ENCODE data around the gene TPO.

The TPO gene

DNA sequence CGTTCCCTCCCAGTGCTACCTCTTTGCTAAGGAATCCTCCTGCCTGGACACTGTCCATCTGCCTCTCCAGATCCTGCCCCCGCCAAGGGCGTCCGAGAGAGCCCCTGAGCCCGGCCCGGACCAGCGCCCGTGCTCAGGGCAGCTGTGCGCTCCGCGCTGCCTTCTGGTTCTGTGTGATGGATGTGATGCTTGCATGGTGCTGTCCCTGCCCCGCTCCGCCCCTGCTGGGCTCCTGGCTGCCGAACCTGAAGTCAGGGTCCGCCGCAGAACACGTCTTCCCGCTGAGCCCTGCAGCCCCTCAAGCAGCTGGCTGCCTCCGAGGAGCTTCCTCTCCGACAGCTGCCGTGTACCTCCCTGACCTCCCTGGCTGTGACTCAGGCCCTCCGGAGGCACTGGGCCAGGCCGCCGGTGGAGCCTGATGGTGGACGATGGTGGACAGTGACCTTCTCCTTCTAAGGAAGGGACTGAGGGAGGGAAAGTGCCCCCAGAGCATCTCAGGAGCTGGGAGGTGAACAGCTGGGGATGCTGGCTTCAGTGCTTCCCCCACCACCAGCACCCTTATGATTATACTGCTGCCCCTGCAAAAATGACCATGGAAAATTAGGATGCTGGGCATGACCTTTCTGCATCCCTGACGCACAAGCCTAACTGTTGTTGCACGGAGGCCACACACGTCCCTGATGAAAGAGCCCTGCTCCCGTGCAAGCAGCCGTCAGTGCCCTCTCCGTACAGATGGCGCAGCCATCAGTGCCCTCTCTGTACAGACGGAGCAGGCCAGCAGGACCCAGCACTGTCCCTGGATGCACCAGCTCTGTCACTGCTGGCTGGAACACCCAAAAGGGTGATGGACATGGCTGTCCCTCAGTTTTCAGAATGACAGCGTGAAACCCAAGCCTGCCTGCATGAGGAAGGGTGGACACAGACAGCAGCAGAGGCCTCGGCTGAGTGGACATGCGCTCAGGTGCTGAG lies 99.3 kb downstream of the TPO start:
- no peak overlapping the region for H3K4me3 ChIP-seq (ENCODE audit: low read depth, low read length)
- no peak overlapping the region for H2BK5ac ChIP-seq (ENCODE audit: low read depth, low read length, poor library complexity)
- H3K4me1 ChIP-seq (ENCODE audit: control insufficient read depth in 1 of 2, insufficient read depth in 2 of 2, low read length in 2 of 2): no peaks in the 10 kb centered on the region
- no peak overlapping the region for H2BK12ac ChIP-seq (ENCODE audit: low read length)
- H3K79me1 ChIP-seq (ENCODE audit: low read length): no peaks in the 10 kb centered on the region
- no peak overlapping the region for H3K14ac ChIP-seq (ENCODE audit: low read length)
- H4K12ac ChIP-seq (ENCODE audit: low read depth, low read length): no peak overlapping the region
- H3K4ac ChIP-seq (ENCODE audit: low read depth, low read length): no peak overlapping the region
- H3K23ac ChIP-seq (ENCODE audit: low read length): no peak overlapping the region
- no peak overlapping the region for H4K8ac ChIP-seq (ENCODE audit: low read depth, low read length)
- WGBS (ENCODE audit: extremely low coverage, insufficient coverage, insufficient read length): no CpG with 5 or more reads among the region's 36 CpGs
- no peak for DNase-seq
- H3K27ac ChIP-seq (ENCODE audit: low read depth, low read length): no peak overlapping the region
- H3K36me3 ChIP-seq (ENCODE audit: control insufficient read depth in 1 of 2, insufficient read depth in 2 of 2, low read length in 2 of 2): no peaks in the 10 kb centered on the region
- no peak overlapping the region for H3K4me2 ChIP-seq (ENCODE audit: low read length)
- no peak overlapping the region for H4K91ac ChIP-seq (ENCODE audit: low read depth, low read length)
- H3K79me2 ChIP-seq (ENCODE audit: control insufficient read depth, insufficient read depth, low read length, poor library complexity): no peaks in the 10 kb centered on the region
- H3K9me3 ChIP-seq (ENCODE audit: insufficient read depth, low read depth, low read length): peaks cover 2% of the 10 kb centered on the region
- H3K9ac ChIP-seq (ENCODE audit: low read length): no peak overlapping the region
- no peak overlapping the region for H2BK120ac ChIP-seq (ENCODE audit: insufficient read depth, low read length, poor library complexity)
- no peak overlapping the region for H3K18ac ChIP-seq (ENCODE audit: low read length)
- H2AFZ ChIP-seq (ENCODE audit: insufficient read depth, low read length, poor library complexity): no peak overlapping the region
- no peaks in the 10 kb centered on the region for H3K27me3 ChIP-seq (ENCODE audit: insufficient read depth, low read length)
- no peak overlapping the region for H2AK5ac ChIP-seq (ENCODE audit: low read length)

GRCh38 chr2:1514391-1515072 lies 101.3 kb downstream of the TPO start:
- no peak overlapping the region for H3K4me2 ChIP-seq (ENCODE audit: low read length)
- no peaks in the 10 kb centered on the region for H3K9me3 ChIP-seq (ENCODE audit: insufficient read depth, low read depth, low read length)
- H3K4me3 ChIP-seq (ENCODE audit: low read depth, low read length): no peak overlapping the region
- H3K9ac ChIP-seq (ENCODE audit: low read length): no peak overlapping the region
- H3K36me3 ChIP-seq (ENCODE audit: control insufficient read depth in 1 of 2, insufficient read depth in 2 of 2, low read length in 2 of 2): no peaks in the 10 kb centered on the region
- no peak overlapping the region for H2BK12ac ChIP-seq (ENCODE audit: low read length)
- no peak overlapping the region for H3K18ac ChIP-seq (ENCODE audit: low read length)
- no peak overlapping the region for H3K27ac ChIP-seq (ENCODE audit: low read depth, low read length)
- H2BK5ac ChIP-seq (ENCODE audit: low read depth, low read length, poor library complexity): no peak overlapping the region
- no peak overlapping the region for H3K14ac ChIP-seq (ENCODE audit: low read length)
- no peak overlapping the region for H2BK120ac ChIP-seq (ENCODE audit: insufficient read depth, low read length, poor library complexity)
- H3K79me2 ChIP-seq (ENCODE audit: control insufficient read depth, insufficient read depth, low read length, poor library complexity): no peaks in the 10 kb centered on the region
- H3K4ac ChIP-seq (ENCODE audit: low read depth, low read length): no peak overlapping the region
- no peak overlapping the region for H2AFZ ChIP-seq (ENCODE audit: insufficient read depth, low read length, poor library complexity)
- no CpG with 5 or more reads among the region's 18 CpGs for WGBS (ENCODE audit: extremely low coverage, insufficient coverage, insufficient read length)
- H3K23ac ChIP-seq (ENCODE audit: low read length): no peak overlapping the region
- H4K8ac ChIP-seq (ENCODE audit: low read depth, low read length): no peak overlapping the region
- no peak overlapping the region for H2AK5ac ChIP-seq (ENCODE audit: low read length)
- H3K4me1 ChIP-seq (ENCODE audit: control insufficient read depth in 1 of 2, insufficient read depth in 2 of 2, low read length in 2 of 2): no peaks in the 10 kb centered on the region
- H4K12ac ChIP-seq (ENCODE audit: low read depth, low read length): no peak overlapping the region
- H4K91ac ChIP-seq (ENCODE audit: low read depth, low read length): no peak overlapping the region
- DNase-seq: no peak
- H3K27me3 ChIP-seq (ENCODE audit: insufficient read depth, low read length): no peaks in the 10 kb centered on the region
- H3K79me1 ChIP-seq (ENCODE audit: low read length): no peaks in the 10 kb centered on the region

DNA sequence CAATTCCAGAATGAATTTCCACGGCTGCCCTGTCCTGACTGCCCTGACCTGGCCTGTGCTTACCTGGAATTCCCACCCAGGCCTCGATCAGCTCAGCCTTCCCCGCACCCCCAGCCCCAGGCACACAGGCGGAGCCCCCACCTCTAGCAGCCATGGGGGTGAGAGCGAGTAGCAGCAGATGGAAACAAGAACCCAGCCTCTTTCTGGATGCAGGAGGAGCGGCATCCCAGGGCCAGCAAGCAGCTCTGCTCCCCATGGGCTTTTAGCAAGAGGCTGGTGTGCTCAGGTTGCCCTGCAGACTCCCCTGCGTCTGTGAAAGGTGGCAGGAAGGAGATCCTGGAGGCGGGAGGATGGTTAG lies 101.8 kb downstream of the TPO start:
- no peak overlapping the region for H4K12ac ChIP-seq (ENCODE audit: low read depth, low read length)
- no peak overlapping the region for H3K18ac ChIP-seq (ENCODE audit: low read length)
- no peak overlapping the region for H2AK5ac ChIP-seq (ENCODE audit: low read length)
- WGBS (ENCODE audit: extremely low coverage, insufficient coverage, insufficient read length): no CpG with 5 or more reads among the region's 8 CpGs
- no peak overlapping the region for H4K91ac ChIP-seq (ENCODE audit: low read depth, low read length)
- no peaks in the 10 kb centered on the region for H3K36me3 ChIP-seq (ENCODE audit: control insufficient read depth in 1 of 2, insufficient read depth in 2 of 2, low read length in 2 of 2)
- no peak overlapping the region for H2AFZ ChIP-seq (ENCODE audit: insufficient read depth, low read length, poor library complexity)
- H2BK5ac ChIP-seq (ENCODE audit: low read depth, low read length, poor library complexity): no peak overlapping the region
- H3K79me1 ChIP-seq (ENCODE audit: low read length): no peaks in the 10 kb centered on the region
- H3K9ac ChIP-seq (ENCODE audit: low read length): no peak overlapping the region
- no peak overlapping the region for H3K4me2 ChIP-seq (ENCODE audit: low read length)
- H2BK120ac ChIP-seq (ENCODE audit: insufficient read depth, low read length, poor library complexity): no peak overlapping the region
- H3K27ac ChIP-seq (ENCODE audit: low read depth, low read length): no peak overlapping the region
- no peak overlapping the region for H2BK12ac ChIP-seq (ENCODE audit: low read length)
- no peak overlapping the region for H3K14ac ChIP-seq (ENCODE audit: low read length)
- no peaks in the 10 kb centered on the region for H3K4me1 ChIP-seq (ENCODE audit: control insufficient read depth in 1 of 2, insufficient read depth in 2 of 2, low read length in 2 of 2)
- H3K27me3 ChIP-seq (ENCODE audit: insufficient read depth, low read length): no peaks in the 10 kb centered on the region
- H3K23ac ChIP-seq (ENCODE audit: low read length): no peak overlapping the region
- H3K9me3 ChIP-seq (ENCODE audit: insufficient read depth, low read depth, low read length): no peaks in the 10 kb centered on the region
- no peaks in the 10 kb centered on the region for H3K79me2 ChIP-seq (ENCODE audit: control insufficient read depth, insufficient read depth, low read length, poor library complexity)
- no peak for DNase-seq
- H3K4ac ChIP-seq (ENCODE audit: low read depth, low read length): no peak overlapping the region
- no peak overlapping the region for H4K8ac ChIP-seq (ENCODE audit: low read depth, low read length)
- H3K4me3 ChIP-seq (ENCODE audit: low read depth, low read length): no peak overlapping the region

GRCh38 chr2:1515986-1516797 lies 102.9 kb downstream of the TPO start:
- H3K4me2 ChIP-seq (ENCODE audit: low read length): no peak overlapping the region
- no peak overlapping the region for H3K4me3 ChIP-seq (ENCODE audit: low read depth, low read length)
- H4K8ac ChIP-seq (ENCODE audit: low read depth, low read length): no peak overlapping the region
- H3K27ac ChIP-seq (ENCODE audit: low read depth, low read length): no peak overlapping the region
- no peak overlapping the region for H4K91ac ChIP-seq (ENCODE audit: low read depth, low read length)
- no peak overlapping the region for H4K12ac ChIP-seq (ENCODE audit: low read depth, low read length)
- no peaks in the 10 kb centered on the region for H3K9me3 ChIP-seq (ENCODE audit: insufficient read depth, low read depth, low read length)
- H3K4me1 ChIP-seq (ENCODE audit: control insufficient read depth in 1 of 2, insufficient read depth in 2 of 2, low read length in 2 of 2): no peaks in the 10 kb centered on the region
- H3K27me3 ChIP-seq (ENCODE audit: insufficient read depth, low read length): no peaks in the 10 kb centered on the region
- no peaks in the 10 kb centered on the region for H3K79me2 ChIP-seq (ENCODE audit: control insufficient read depth, insufficient read depth, low read length, poor library complexity)
- H3K4ac ChIP-seq (ENCODE audit: low read depth, low read length): no peak overlapping the region
- no peak overlapping the region for H2BK120ac ChIP-seq (ENCODE audit: insufficient read depth, low read length, poor library complexity)
- H3K9ac ChIP-seq (ENCODE audit: low read length): no peak overlapping the region
- H2BK12ac ChIP-seq (ENCODE audit: low read length): no peak overlapping the region
- WGBS (ENCODE audit: extremely low coverage, insufficient coverage, insufficient read length): no CpG with 5 or more reads among the region's 23 CpGs
- no peak overlapping the region for H3K23ac ChIP-seq (ENCODE audit: low read length)
- H2AK5ac ChIP-seq (ENCODE audit: low read length): no peak overlapping the region
- H3K18ac ChIP-seq (ENCODE audit: low read length): no peak overlapping the region
- no peak overlapping the region for H2BK5ac ChIP-seq (ENCODE audit: low read depth, low read length, poor library complexity)
- no peak overlapping the region for H3K14ac ChIP-seq (ENCODE audit: low read length)
- no peaks in the 10 kb centered on the region for H3K36me3 ChIP-seq (ENCODE audit: control insufficient read depth in 1 of 2, insufficient read depth in 2 of 2, low read length in 2 of 2)
- no peak for DNase-seq
- H2AFZ ChIP-seq (ENCODE audit: insufficient read depth, low read length, poor library complexity): no peak overlapping the region
- H3K79me1 ChIP-seq (ENCODE audit: low read length): no peaks in the 10 kb centered on the region
